HG03354 (cell line): Measurements from ENCODE around the gene PCDHB8.
"Not testable (repeated sequence)": the region's sequence is repeated elsewhere in the genome, so short reads cannot be mapped to it uniquely, and the experiment has no call there.

Source experiments
- ATAC-seq: cut with Tn5 transposase; IDR thresholded peaks from one replicate; pipeline ENCODE4 v1.9.1; 2021; ENCODE audit warnings: mild to moderate bottlenecking; ENCODE audit not compliant: unreplicated experiment, poor library complexity, severe bottlenecking

The PCDHB8 gene

DNA sequence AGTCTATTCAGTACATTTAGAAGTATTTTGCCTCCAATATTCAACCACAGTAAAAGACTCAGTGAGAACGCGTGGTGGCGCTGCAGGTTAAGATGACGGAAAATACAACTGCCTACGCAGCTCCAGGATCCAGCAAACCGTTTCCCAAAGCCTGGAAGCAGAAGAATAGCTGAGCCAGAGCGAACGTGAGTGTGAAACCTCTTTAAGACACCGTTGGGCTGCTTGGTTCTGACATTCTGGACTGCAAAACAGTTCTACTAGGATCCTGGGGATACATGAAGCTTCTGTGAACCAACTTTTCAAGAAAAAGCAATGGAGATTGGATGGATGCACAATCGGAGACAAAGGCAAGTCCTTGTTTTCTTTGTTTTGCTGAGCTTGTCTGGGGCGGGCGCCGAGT is 4.7 kb downstream of the PCDHB8 start, which contains the start of gene PCDHB16:
TSS of gene PCDHB16 (plus strand) at position 140 of the 400 bp plus-strand sequence. CDS start at position 313, 173 bp downstream.
- no peak for ATAC-seq

DNA sequence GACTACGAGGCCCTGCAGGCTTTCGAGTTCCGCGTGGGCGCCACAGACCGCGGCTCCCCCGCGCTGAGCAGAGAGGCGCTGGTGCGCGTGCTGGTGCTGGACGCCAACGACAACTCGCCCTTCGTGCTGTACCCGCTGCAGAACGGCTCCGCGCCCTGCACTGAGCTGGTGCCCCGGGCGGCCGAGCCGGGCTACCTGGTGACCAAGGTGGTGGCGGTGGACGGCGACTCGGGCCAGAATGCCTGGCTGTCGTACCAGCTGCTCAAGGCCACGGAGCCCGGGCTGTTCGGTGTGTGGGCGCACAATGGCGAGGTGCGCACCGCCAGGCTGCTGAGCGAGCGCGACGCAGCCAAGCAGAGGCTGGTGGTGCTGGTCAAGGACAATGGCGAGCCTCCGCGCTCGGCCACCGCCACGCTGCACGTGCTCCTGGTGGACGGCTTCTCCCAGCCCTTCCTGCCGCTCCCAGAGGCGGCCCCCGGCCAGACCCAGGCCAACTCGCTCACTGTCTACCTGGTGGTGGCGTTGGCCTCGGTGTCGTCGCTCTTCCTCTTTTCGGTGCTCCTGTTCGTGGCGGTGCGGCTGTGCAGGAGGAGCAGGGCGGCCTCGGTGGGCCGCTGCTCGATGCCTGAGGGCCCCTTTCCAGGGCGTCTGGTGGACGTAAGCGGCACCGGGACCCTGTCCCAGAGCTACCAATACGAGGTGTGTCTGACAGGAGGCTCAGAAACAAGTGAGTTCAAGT is 6.7 kb downstream of the PCDHB8 start:
- ATAC-seq = not testable (repeated sequence)

DNA sequence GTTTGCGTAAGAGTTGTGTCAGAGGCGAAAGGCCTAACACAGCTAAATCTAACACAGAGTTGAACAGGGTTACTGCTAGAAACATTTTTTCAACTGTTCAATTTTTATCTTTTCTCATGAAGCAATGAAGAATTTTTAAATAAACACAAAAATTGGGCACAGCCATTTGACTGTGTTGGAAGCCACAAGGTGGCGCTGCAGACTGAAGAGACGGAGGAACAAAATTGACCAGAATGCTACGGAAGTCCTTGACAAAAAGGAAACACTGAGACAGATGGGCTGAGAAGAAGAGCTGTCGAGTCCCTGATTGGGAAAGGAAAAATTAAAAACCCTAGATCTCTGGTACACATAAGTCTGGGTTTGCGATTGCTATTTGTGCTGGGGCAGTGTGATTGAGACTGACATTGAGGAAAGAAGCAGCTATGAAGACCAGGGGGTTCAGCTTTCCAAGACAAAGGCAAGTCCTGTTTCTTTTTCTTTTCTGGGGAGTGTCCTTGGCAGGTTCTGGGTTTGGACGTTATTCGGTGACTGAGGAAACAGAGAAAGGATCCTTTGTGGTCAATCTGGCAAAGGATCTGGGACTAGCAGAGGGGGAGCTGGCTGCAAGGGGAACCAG is 9.4 kb downstream of the PCDHB8 start, which contains the start of gene PCDHB9:
TSS of gene PCDHB9 (plus strand) at position 265 of the 616 bp plus-strand sequence. CDS start at position 423, 158 bp downstream.
- ATAC-seq = no peak

DNA sequence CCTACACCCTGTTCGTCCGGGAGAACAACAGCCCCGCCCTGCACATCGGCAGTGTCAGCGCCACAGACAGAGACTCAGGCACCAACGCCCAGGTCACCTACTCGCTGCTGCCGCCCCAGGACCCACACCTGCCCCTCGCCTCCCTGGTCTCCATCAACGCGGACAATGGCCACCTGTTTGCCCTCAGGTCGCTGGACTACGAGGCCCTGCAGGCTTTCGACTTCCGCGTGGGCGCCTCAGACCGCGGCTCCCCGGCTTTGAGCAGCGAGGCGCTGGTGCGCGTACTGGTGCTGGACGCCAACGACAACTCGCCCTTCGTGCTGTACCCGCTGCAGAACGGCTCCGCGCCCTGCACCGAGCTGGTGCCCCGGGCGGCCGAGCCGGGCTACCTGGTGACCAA is 11.1 kb downstream of the PCDHB8 start:
- not testable (repeated sequence) for ATAC-seq

DNA sequence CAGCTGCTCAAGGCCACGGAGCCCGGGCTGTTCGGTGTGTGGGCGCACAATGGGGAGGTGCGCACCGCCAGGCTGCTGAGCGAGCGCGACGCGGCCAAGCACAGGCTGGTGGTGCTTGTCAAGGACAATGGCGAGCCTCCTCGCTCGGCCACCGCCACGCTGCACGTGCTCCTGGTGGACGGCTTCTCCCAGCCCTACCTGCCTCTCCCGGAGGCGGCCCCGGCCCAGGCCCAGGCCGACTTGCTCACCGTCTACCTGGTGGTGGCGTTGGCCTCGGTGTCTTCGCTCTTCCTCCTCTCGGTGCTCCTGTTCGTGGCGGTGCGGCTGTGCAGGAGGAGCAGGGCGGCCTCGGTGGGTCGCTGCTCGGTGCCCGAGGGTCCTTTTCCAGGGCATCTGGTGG is 11.5 kb downstream of the PCDHB8 start:
- not testable (repeated sequence) for ATAC-seq

DNA sequence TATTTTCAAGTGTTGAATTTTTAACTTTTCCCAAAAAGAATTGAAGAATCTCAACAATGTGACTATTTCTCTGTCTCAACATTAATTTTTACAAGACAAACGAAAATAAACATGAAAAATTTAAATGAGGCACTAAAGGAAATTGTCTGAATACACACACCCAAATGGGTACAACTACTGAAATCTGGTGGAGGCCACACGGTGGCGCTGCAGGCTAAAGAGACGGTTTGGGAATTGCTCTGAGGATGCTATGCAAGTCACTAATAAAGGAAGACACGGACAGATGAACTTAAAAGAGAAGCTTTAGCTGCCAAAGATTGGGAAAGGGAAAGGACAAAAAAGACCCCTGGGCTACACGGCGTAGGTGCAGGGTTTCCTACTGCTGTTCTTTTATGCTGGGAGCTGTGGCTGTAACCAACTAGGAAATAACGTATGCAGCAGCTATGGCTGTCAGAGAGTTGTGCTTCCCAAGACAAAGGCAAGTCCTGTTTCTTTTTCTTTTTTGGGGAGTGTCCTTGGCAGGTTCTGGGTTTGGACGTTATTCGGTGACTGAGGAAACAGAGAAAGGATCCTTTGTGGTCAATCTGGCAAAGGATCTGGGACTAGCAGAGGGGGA is 14.6 kb downstream of the PCDHB8 start, which contains the start of gene PCDHB10:
TSS of gene PCDHB10 (plus strand) at position 244 of the 616 bp plus-strand sequence. CDS start at position 444, 200 bp downstream.
- ATAC-seq = no peak

DNA sequence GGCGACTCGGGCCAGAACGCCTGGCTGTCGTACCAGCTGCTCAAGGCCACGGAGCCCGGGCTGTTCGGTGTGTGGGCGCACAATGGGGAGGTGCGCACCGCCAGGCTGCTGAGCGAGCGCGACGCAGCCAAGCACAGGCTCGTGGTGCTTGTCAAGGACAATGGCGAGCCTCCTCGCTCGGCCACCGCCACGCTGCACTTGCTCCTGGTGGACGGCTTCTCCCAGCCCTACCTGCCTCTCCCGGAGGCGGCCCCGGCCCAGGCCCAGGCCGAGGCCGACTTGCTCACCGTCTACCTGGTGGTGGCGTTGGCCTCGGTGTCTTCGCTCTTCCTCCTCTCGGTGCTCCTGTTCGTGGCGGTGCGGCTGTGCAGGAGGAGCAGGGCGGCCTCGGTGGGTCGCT is 16.7 kb downstream of the PCDHB8 start:
- not testable (repeated sequence) for ATAC-seq

DNA sequence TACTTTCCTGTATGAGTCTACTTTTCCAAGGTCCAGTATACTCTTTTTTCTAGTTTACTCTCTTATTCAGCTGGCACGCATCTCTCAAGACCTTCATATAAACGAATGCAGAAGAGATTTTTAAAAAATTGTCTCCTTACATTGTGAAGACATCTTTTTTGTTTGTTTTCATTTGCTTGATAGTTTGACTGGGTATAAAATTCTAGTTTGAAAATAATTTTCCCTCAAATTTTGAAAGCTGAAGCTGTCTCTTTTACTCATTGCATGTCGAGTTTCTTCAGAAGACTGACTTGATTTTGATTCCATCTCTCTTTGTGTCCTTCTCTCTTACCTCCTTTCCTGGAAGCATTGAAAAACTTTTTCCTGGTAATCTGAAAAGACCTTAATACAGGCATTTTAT is 18.8 kb downstream of the PCDHB8 start:
- no peak for ATAC-seq

DNA sequence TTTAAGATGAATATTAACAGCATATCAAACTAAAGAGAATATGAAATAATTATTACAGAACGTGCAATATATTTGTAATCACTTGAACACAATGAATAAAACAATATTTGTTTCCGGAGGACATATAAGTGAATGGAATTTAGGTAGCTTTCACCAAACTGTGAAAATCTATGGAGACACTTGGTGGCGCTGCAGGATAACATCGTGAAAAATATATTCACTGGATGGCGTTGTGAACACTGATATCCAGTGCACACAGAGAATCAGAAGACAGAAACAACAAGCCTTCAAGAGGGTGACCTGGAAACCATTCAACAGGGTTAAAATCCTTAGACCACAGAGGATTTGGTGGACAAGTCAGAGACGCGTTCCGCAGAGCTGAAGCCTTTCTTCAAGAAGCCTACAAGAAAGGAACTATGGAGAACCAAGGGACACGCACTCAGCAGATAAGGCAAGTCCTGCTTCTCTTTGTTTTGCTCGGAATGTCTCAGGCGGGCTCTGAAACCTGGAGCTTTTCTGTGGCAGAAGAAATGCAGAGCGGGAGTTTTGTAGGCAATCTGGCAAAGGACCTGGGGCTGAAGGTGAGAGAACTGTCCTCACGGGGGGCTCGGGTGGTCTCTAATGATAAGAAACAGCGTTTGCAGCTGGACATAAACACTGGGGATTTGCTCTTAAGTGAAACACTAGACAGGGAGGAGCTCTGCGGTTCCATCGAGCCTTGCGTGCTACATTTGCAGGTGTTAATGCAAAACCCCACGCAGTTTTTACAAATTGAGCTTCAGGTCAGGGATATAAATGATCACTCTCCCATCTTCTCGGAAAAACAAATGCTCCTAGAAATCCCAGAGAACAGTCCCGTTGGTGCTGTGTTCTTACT is 22.0 kb downstream of the PCDHB8 start, which contains the start of gene PCDHB11:
TSS of gene PCDHB11 (plus strand) at position 269 of the 877 bp plus-strand sequence. CDS start at position 417, 148 bp downstream.
- ATAC-seq = no peak

DNA sequence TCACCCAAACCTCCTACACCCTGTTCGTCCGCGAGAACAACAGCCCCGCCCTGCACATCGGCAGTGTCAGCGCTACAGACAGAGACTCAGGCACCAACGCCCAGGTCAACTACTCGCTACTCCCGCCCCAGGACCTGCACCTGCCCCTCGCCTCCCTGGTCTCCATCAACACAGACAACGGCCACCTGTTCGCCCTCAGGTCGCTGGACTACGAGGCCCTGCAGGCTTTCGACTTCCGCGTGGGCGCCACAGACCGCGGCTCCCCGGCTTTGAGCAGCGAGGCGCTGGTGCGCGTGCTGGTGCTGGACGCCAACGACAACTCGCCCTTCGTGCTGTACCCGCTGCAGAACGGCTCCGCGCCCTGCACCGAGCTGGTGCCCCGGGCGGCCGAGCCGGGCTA is 23.5 kb downstream of the PCDHB8 start:
- not testable (repeated sequence) for ATAC-seq

DNA sequence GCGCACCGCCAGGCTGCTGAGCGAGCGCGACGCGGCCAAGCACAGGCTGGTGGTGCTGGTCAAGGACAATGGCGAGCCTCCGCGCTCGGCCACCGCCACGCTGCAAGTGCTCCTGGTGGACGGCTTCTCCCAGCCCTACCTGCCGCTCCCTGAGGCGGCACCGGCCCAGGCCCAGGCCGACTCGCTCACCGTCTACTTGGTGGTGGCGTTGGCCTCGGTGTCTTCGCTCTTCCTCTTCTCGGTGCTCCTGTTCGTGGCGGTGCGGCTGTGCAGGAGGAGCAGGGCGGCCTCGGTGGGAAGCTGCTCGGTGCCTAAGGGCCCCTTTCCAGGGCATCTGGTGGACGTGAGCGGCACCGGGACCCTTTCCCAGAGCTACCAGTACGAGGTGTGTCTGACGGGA is 24.1 kb downstream of the PCDHB8 start:
- ATAC-seq = not testable (repeated sequence)

DNA sequence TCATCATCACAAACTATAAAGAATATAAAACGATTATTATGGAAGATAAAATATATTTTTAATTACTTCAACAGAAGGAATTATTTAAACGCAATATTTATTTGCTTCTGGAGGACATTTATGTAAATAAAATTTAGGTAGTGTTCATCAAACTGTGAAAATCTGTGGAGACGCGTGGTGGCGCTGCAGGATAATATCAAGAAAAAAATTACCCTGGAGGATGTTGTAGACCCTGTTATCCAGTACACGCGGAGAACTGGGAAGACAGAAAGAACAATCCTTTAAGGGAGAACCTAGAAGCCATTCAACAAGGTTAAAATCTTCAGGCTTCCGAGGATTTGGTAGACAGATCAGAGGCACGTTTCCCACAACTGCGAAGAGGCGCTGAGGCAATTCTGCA is 30.9 kb downstream of the PCDHB8 start, which contains the start of gene PCDHB12:
TSS of gene PCDHB12 (plus strand) at position 242 of the 400 bp plus-strand sequence. CDS start 189 bp downstream, outside the sequence.
- ATAC-seq = no peak

DNA sequence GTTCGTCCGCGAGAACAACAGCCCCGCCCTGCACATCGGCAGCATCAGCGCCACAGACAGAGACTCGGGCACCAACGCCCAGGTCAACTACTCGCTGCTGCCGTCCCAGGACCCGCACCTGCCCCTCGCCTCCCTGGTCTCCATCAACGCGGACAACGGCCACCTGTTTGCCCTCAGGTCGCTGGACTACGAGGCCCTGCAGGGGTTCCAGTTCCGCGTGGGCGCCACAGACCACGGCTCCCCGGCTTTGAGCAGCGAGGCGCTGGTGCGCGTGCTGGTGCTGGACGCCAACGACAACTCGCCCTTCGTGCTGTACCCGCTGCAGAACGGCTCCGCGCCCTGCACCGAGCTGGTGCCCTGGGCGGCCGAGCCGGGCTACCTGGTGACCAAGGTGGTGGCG is 32.7 kb downstream of the PCDHB8 start:
- ATAC-seq = not testable (repeated sequence)

DNA sequence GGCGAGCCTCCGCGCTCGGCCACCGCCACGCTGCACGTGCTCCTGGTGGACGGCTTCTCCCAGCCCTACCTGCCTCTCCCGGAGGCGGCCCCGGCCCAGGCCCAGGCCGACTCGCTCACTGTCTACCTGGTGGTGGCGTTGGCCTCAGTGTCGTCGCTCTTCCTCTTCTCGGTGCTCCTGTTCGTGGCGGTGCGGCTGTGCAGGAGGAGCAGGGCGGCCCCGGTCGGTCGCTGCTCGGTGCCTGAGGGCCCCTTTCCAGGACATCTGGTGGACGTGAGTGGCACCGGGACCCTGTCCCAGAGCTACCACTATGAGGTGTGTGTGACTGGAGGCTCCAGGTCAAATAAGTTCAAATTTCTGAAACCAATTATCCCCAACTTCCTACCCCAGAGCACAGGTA is 33.3 kb downstream of the PCDHB8 start:
- ATAC-seq = not testable (repeated sequence)

DNA sequence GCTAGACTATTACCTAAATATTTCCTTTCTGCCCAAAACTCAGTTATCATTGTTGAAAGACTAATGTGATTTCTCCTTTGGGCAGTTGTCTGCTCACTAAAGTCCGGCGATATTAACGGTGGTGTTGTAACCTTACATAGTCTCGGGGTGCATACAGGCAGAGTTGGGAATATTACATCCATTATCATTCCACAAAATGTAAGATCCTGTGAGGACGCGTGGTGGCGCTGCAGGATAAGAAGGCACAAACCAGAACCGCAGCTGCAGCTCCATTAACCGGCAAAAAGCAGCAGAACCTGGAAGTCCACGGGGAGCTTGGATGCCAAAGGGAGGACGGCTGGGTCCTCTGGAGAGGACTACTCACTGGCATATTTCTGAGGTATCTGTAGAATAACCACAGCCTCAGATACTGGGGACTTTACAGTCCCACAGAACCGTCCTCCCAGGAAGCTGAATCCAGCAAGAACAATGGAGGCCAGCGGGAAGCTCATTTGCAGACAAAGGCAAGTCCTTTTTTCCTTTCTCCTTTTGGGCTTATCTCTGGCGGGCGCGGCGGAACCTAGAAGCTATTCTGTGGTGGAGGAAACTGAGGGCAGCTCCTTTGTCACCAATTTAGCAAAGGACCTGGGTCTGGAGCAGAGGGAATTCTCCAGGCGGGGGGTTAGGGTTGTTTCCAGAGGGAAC is 36.2 kb downstream of the PCDHB8 start, which contains the start of gene PCDHB13:
TSS of gene PCDHB13 (plus strand) at position 264 of the 684 bp plus-strand sequence. CDS start at position 469, 205 bp downstream.
- not testable (repeated sequence) for ATAC-seq

DNA sequence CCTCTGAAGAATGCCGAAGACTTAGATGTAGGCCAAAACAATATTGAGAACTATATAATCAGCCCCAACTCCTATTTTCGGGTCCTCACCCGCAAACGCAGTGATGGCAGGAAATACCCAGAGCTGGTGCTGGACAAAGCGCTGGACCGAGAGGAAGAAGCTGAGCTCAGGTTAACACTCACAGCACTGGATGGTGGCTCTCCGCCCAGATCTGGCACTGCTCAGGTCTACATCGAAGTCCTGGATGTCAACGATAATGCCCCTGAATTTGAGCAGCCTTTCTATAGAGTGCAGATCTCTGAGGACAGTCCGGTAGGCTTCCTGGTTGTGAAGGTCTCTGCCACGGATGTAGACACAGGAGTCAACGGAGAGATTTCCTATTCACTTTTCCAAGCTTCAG is 37.0 kb downstream of the PCDHB8 start:
- not testable (repeated sequence) for ATAC-seq

DNA sequence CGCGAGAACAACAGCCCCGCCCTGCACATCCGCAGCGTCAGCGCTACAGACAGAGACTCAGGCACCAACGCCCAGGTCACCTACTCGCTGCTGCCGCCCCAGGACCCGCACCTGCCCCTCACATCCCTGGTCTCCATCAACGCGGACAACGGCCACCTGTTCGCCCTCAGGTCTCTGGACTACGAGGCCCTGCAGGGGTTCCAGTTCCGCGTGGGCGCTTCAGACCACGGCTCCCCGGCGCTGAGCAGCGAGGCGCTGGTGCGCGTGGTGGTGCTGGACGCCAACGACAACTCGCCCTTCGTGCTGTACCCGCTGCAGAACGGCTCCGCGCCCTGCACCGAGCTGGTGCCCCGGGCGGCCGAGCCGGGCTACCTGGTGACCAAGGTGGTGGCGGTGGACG is 37.9 kb downstream of the PCDHB8 start:
- ATAC-seq = not testable (repeated sequence)

DNA sequence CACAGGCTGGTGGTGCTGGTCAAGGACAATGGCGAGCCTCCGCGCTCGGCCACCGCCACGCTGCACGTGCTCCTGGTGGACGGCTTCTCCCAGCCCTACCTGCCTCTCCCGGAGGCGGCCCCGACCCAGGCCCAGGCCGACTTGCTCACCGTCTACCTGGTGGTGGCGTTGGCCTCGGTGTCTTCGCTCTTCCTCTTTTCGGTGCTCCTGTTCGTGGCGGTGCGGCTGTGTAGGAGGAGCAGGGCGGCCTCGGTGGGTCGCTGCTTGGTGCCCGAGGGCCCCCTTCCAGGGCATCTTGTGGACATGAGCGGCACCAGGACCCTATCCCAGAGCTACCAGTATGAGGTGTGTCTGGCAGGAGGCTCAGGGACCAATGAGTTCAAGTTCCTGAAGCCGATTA is 38.4 kb downstream of the PCDHB8 start:
- not testable (repeated sequence) for ATAC-seq
